Measurements from ENCODE around the gene AKT2. TPM values are rescaled to one million over a fixed set of nuclear protein-coding genes. Genes with fewer than 3 reads are reported as not detected.

AKT2 gene
- total RNA-seq, 1 experiment from 2014 or later, result 149 TPM

DNA sequence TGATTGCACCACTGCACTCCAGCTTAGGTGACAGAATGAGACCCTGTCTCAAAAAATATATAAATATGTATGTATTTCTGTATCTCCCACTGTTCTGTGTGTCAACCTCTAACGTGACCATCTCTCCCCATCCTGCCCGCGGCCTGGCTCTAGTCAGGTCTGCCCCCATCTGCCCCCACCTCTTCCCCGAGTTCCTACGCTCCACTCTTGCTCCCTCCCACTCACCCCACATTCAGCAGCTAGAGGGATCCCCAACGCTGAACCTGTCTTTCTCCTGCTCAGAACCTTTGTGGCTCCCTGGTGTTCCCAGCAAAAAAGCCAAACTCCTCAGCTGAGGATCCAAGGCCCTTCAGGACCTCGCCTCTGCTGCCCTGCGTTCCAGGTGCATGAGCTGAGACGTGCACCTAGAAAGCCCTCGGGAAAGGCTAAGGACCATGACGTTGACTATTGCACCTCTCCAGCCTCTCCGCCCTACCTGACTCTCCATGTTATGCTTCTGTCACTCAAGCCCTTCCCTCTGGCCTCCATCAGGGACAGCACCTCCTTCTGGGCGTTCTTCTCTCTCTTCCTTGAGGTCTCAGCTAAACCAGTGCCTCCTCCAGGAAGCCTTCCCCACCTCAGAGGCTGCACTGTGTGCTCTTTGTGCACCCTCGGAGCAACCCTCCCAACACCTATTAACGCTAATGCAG is 18.1 kb downstream of the AKT2 start:
- H3F3A ChIP-seq (ENCODE audit: insufficient read depth, low read depth), result no peaks in the 10 kb centered on the region
- no TSS peak for BruUV-seq (replicated peaks)
- peaks cover 27% of the 10 kb centered on the region for H3K79me2 ChIP-seq (ENCODE audit: low read depth)
- H3K4me1 ChIP-seq (replicated peaks; ENCODE audit: insufficient read depth), result no peaks in the 10 kb centered on the region
- H4K20me1 ChIP-seq (ENCODE audit: insufficient read depth), result peaks cover 58% of the 10 kb centered on the region
- no peak overlapping the region for H3K4me2 ChIP-seq
- DNase-seq, result no peak
- TF ChIP-seq EZH2 (IDR thresholded peaks at IDR 0.05; ENCODE audit: low read depth) (no peak), CTCF (conservative IDR thresholded peaks at IDR 0.05) (no peak)
- H3K27me3 ChIP-seq (ENCODE audit: insufficient read depth, low read depth), result no peaks in the 10 kb centered on the region
- H3K4me3 ChIP-seq, result no peak overlapping the region
- H2AFZ ChIP-seq, result no peak overlapping the region
- no peaks in the 10 kb centered on the region for H3K36me3 ChIP-seq (ENCODE audit: low read depth)
- CTCF ChIA-PET, result no interaction called here
- no peaks in the 10 kb centered on the region for H3K9me2 ChIP-seq (ENCODE audit: insufficient read depth)
- POLR2A ChIA-PET (ENCODE audit: unreplicated experiment), result no interaction called here
- intact Hi-C loops (cut with micrococcal nuclease; ENCODE audit: unreplicated experiment), result no loop called here
- H3K27ac ChIP-seq, result no peak overlapping the region
- H3K9me3 ChIP-seq (ENCODE audit: insufficient read depth, low read depth), result no peaks in the 10 kb centered on the region

GRCh38 chr19:40266119-40266518 is 19.0 kb downstream of the AKT2 start:
- Histone ChIP-seq H3K9me3 (ENCODE audit: insufficient read depth, low read depth) (no peaks in the 10 kb centered on the region), H3K9me2 (ENCODE audit: insufficient read depth) (no peaks in the 10 kb centered on the region), H3K79me2 (ENCODE audit: low read depth) (peaks cover 27% of the 10 kb centered on the region), H4K20me1 (ENCODE audit: insufficient read depth) (peaks cover 58% of the 10 kb centered on the region), H3K4me2 (no peak overlapping the region), H3K4me1 (replicated peaks; ENCODE audit: insufficient read depth) (no peaks in the 10 kb centered on the region), H3K27ac (no peak overlapping the region), H3K27me3 (ENCODE audit: insufficient read depth, low read depth) (no peaks in the 10 kb centered on the region), H3F3A (ENCODE audit: insufficient read depth, low read depth) (no peaks in the 10 kb centered on the region; the same call in 1 of the 2 replicates), H3K36me3 (ENCODE audit: low read depth) (no peaks in the 10 kb centered on the region), H2AFZ (no peak overlapping the region), H3K4me3 (no peak overlapping the region)
- ChIA-PET CTCF (no interaction called here), POLR2A (ENCODE audit: unreplicated experiment) (no interaction called here)
- DNase-seq, result no peak
- no peak for TF ChIP-seq EZH2 (IDR thresholded peaks at IDR 0.05; ENCODE audit: low read depth)
- intact Hi-C loops (cut with micrococcal nuclease; ENCODE audit: unreplicated experiment), result no loop called here
- BruUV-seq (replicated peaks), result no TSS peak

DNA sequence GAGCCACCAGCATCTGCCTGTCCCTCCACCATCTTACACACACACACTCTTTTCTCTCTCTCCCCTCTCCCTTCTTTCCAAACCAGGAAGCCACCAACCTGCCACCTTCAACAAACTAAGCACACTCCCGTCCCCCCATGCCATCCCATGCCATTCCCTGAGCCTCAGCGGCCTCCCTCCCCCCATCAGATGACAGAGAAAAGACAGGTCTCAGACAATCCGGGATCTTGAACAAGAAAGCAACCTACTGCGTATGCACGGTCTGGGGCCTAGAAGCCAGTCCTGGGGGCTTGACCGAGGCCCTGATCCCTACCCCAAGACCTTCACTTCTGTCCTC is 19.4 kb downstream of the AKT2 start:
- intact Hi-C loops (cut with micrococcal nuclease; ENCODE audit: unreplicated experiment), result no loop called here
- H2AFZ ChIP-seq, result no peak overlapping the region
- H3K36me3 ChIP-seq (ENCODE audit: low read depth), result no peaks in the 10 kb centered on the region
- no peaks in the 10 kb centered on the region for H3K9me2 ChIP-seq (ENCODE audit: insufficient read depth)
- H3K4me3 ChIP-seq, result no peak overlapping the region
- H3K9me3 ChIP-seq (ENCODE audit: insufficient read depth, low read depth), result no peaks in the 10 kb centered on the region
- BruUV-seq (replicated peaks), result no TSS peak
- CTCF ChIA-PET, result no interaction called here
- TF ChIP-seq CTCF (conservative IDR thresholded peaks at IDR 0.05) (no peak), EZH2 (IDR thresholded peaks at IDR 0.05; ENCODE audit: low read depth) (no peak)
- no peaks in the 10 kb centered on the region for H3K27me3 ChIP-seq (ENCODE audit: insufficient read depth, low read depth)
- POLR2A ChIA-PET (ENCODE audit: unreplicated experiment), result no interaction called here
- H3F3A ChIP-seq (ENCODE audit: insufficient read depth, low read depth), result no peaks in the 10 kb centered on the region; the same call in 1 of the 2 replicates
- no peaks in the 10 kb centered on the region for H3K4me1 ChIP-seq (replicated peaks; ENCODE audit: insufficient read depth)
- H4K20me1 ChIP-seq (ENCODE audit: insufficient read depth), result peaks cover 57% of the 10 kb centered on the region
- DNase-seq, result no peak
- peaks cover 24% of the 10 kb centered on the region for H3K79me2 ChIP-seq (ENCODE audit: low read depth)
- no peak overlapping the region for H3K27ac ChIP-seq
- H3K4me2 ChIP-seq, result no peak overlapping the region

Measured in PC-9 (cell line).